WTC11 (cell line): ENCODE results near the gene RTF1. TPM values are rescaled to one million over a fixed set of nuclear protein-coding genes. Genes with fewer than 3 reads are reported as not detected.
"Not testable (repeated sequence)": the region's sequence is repeated elsewhere in the genome, so short reads cannot be mapped to it uniquely, and the experiment has no call there.

ENCODE experiments used
- ATAC-seq: fragments of 200-7000 bp; cut with Tn5 transposase; 2 replicates; pipeline ENCODE4 v1.10.0; 2021; ENCODE audit warnings: mild to moderate bottlenecking, moderate library complexity
- CTCF ChIA-PET: fragments of 300-600 bp; sonication (Branson Sonifier 250); formaldehyde crosslinking; loops from one replicate; lab custom pipeline; 2021; ENCODE audit warnings: antibody characterized with exemption; lab: Charles Lee
- POLR2A ChIA-PET: fragments of 350-600 bp; sonication (Branson Sonifier 250); formaldehyde crosslinking; loops from one replicate; lab custom pipeline; 2021; ENCODE audit warnings: antibody characterized with exemption; lab: Charles Lee
- DNase-seq: peaks from one replicate; pipeline ENCODE4 v3.0.0; 2021; ENCODE audit warnings: low spot score
- H3K27ac Mint-ChIP-seq: 2 replicates; pipeline ENCODE4 v1.8.0; 2021; ENCODE audit warnings: mixed read lengths
- H3K27me3 Mint-ChIP-seq: 2 replicates; pipeline ENCODE4 v1.8.0; 2021; ENCODE audit warnings: low read depth, mild to moderate bottlenecking, moderate library complexity, mixed read lengths
- H3K36me3 Mint-ChIP-seq: 2 replicates; pipeline ENCODE4 v1.8.0; 2021; ENCODE audit warnings: mixed read lengths
- H3K4me1 Mint-ChIP-seq: 2 replicates; pipeline ENCODE4 v1.8.0; 2022; ENCODE audit warnings: mixed read lengths
- H3K4me3 Mint-ChIP-seq: 2 replicates; pipeline ENCODE4 v1.8.0; 2021; ENCODE audit warnings: mild to moderate bottlenecking, moderate library complexity, mixed read lengths
- H3K9me3 Mint-ChIP-seq: 2 replicates; pipeline ENCODE4 v1.8.0; 2021; ENCODE audit warnings: mixed read lengths
- CBFB ChIP-seq: sonication (generic); formaldehyde crosslinking; IDR thresholded peaks from 2 replicates; pipeline ENCODE4 v1.8.1; 2022; ENCODE audit warnings: mild to moderate bottlenecking, low read depth, missing genetic modification reagents
- CREB1 ChIP-seq: sonication (generic); formaldehyde crosslinking; IDR thresholded peaks from 2 replicates; pipeline ENCODE4 v1.8.0; 2023; ENCODE audit warnings: mild to moderate bottlenecking, missing genetic modification reagents
- ELF4 ChIP-seq: sonication (generic); formaldehyde crosslinking; IDR thresholded peaks from 2 replicates; pipeline ENCODE4 v1.8.1; 2022; ENCODE audit warnings: low read depth, mild to moderate bottlenecking, moderate library complexity, missing genetic modification reagents
- EMX1 ChIP-seq: fragments of 250-450 bp; sonication (Bioruptor Pico); IDR thresholded peaks from 2 replicates; pipeline ENCODE4 v1.8.0; 2021; ENCODE audit warnings: mild to moderate bottlenecking
- ERG ChIP-seq: fragments of 250-450 bp; sonication (Bioruptor Pico); IDR thresholded peaks from 2 replicates; pipeline ENCODE4 v1.8.0; 2021; ENCODE audit warnings: mild to moderate bottlenecking
- MXD4 ChIP-seq: fragments of 250-450 bp; sonication (Bioruptor Pico); IDR thresholded peaks from 2 replicates; pipeline ENCODE4 v1.8.0; 2021; ENCODE audit warnings: mild to moderate bottlenecking, moderate library complexity, borderline replicate concordance
- MYBL2 ChIP-seq: sonication (generic); formaldehyde crosslinking; IDR thresholded peaks from 2 replicates; pipeline ENCODE4 v1.8.1; 2023; ENCODE audit warnings: mild to moderate bottlenecking, moderate library complexity, missing genetic modification reagents
- NR1H2 ChIP-seq: sonication (generic); formaldehyde crosslinking; IDR thresholded peaks from 2 replicates; pipeline ENCODE4 v1.9.0; 2021; ENCODE audit warnings: mild to moderate bottlenecking, moderate library complexity, missing genetic modification reagents
- OVOL2 ChIP-seq: fragments of 250-450 bp; sonication (Bioruptor Pico); IDR thresholded peaks from 2 replicates; pipeline ENCODE4 v1.9.0; 2021; ENCODE audit warnings: mild to moderate bottlenecking, borderline replicate concordance
- RORB ChIP-seq: fragments of 250-450 bp; sonication (Bioruptor Pico); IDR thresholded peaks from 2 replicates; pipeline ENCODE4 v1.9.0; 2021; ENCODE audit warnings: mild to moderate bottlenecking
- SOX15 ChIP-seq: fragments of 250-450 bp; sonication (Bioruptor Pico); IDR thresholded peaks from 2 replicates; pipeline ENCODE4 v1.9.0; 2021; ENCODE audit warnings: mild to moderate bottlenecking
- TEAD4 ChIP-seq: sonication (generic); formaldehyde crosslinking; IDR thresholded peaks from 2 replicates; pipeline ENCODE4 v1.8.0; 2022; ENCODE audit warnings: mild to moderate bottlenecking, missing genetic modification reagents
- ZBTB43 ChIP-seq: sonication (generic); formaldehyde crosslinking; IDR thresholded peaks from 2 replicates; pipeline ENCODE4 v1.8.1; 2023; ENCODE audit warnings: mild to moderate bottlenecking, missing genetic modification reagents
- ZMAT4 ChIP-seq: fragments of 250-450 bp; sonication (Bioruptor Pico); IDR thresholded peaks from 2 replicates; pipeline ENCODE4 v1.9.0; 2021; ENCODE audit warnings: mild to moderate bottlenecking
- ZNF532 ChIP-seq: fragments of 250-450 bp; sonication (Bioruptor Pico); IDR thresholded peaks from 2 replicates; pipeline ENCODE4 v1.9.0; 2021; ENCODE audit warnings: mild to moderate bottlenecking, borderline replicate concordance
- total RNA-seq: library from RNA; stranded (reverse); gene quantifications from 3 replicates; pipeline ENCODE4 v1.2.3, GENCODE V29; 2021

Gene RTF1
- total RNA-seq, 1 experiment from 2014 or later = 52.3 TPM

GRCh38 chr15:41367418-41367817, 49.5 kb upstream of the RTF1 start (continued):
- no peak for TF ChIP-seq ERG
- TF ChIP-seq CREB1 (CRISPR knock-in tag) = no peak
- no peak for TF ChIP-seq TEAD4 (CRISPR knock-in tag)
- TF ChIP-seq OVOL2 = no peak
- no peak for TF ChIP-seq MXD4 (CRISPR knock-in tag)
- no peak for TF ChIP-seq MYBL2 (CRISPR knock-in tag)
- no peak for TF ChIP-seq RORB (CRISPR knock-in tag)
- no peak for TF ChIP-seq ZBTB43 (CRISPR knock-in tag)
- no peak for TF ChIP-seq ZNF532 (CRISPR knock-in tag)

GRCh38 chr15:41377978-41378377, 38.9 kb upstream of the RTF1 start:
- Mint-ChIP-seq H3K4me3 (no peak overlapping the region), H3K27me3 (no peaks in the 10 kb centered on the region), H3K36me3 (peaks cover 67% of the 10 kb centered on the region), H3K4me1 (no peaks in the 10 kb centered on the region), H3K9me3 (peaks cover 10% of the 10 kb centered on the region), H3K27ac (0 out of 2 replicates have a peak overlapping the region, but pooled peaks have one; percentile 33)
- DNase-seq (no peak), ATAC-seq (no peak)
- ChIA-PET POLR2A (no interaction called here), CTCF (interaction anchor here (0.6 kb wide), 1 partner anchor 281 kb away, joined by 4 read pairs; no protein-coding TSS in a partner anchor)
- TF ChIP-seq CBFB (CRISPR knock-in tag) (no peak), ELF4 (CRISPR knock-in tag) (no peak), NR1H2 (CRISPR knock-in tag) (no peak), SOX15 (no peak), EMX1 (CRISPR knock-in tag) (no peak), ZMAT4 (CRISPR knock-in tag) (no peak)

- ATAC-seq, H3K9me3 Mint-ChIP-seq, H3K4me1 Mint-ChIP-seq, DNase-seq, H3K27ac Mint-ChIP-seq, H3K27me3 Mint-ChIP-seq, CTCF ChIA-PET, POLR2A ChIA-PET, H3K4me3 Mint-ChIP-seq: not testable (repeated sequence)
- peaks cover 25% of the 10 kb centered on the region for H3K36me3 Mint-ChIP-seq
These were observed 32.7 kb upstream of the RTF1 start for GRCh38 chr15:41383974-41384749.
